ENCODE measurements around the gene GJA5. TPM values are rescaled to one million over a fixed set of nuclear protein-coding genes. Genes with fewer than 3 reads are reported as not detected.

Gene GJA5
- total and polyA plus RNA-seq, 12 donors = 4.8 to 20.0 (median 12.3) TPM

DNA sequence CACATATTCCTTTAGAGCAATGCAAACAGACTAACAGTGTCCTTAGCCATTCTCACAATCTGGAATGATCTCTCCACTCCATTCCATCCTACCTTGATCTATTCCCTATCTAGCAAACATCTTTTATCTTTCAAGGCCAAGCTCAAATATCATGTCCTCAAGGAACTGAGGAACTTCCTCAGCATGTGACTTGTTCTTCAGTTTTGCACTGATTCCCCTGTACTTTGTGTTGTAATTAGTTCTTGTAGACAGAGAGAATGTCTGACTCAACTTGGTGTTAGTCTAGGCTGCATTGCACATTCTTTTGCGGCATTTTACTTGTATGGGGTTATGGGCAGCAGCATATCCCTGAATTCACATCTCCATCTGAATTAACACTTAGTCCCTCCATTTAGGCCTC, 31.5 kb upstream of the GJA5 start:
- H3K36me3 ChIP-seq = no peaks in the 10 kb centered on the region

DNA sequence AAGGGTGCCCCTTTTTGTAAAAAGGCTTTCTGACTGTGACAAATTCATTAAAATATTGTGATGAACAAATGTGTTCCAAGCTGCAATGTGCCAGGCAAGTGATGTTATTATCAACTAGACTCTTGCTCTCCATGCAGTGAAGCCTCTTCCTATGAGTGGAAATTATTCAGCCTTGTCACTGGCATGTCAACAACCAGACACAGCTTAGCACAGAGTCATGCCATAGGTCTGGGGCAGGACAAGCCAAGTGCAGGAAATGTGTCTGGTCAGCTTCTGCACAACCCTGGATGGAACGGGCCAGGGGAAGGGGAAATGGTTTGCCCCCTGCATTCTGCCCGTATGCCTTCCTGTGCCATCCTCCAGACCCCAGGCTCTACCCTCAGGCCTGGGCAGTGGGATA, 27.4 kb upstream of the GJA5 start:
- H3K27me3 ChIP-seq = peaks cover 0 to 6% (median 0%) of the 10 kb centered on the region in 7 donors

More for the DNA sequence above, 31.5 kb upstream of the GJA5 start:
- intact Hi-C loops (cut with DNase I) = loop anchor here in 1 of 10 donors (10.0 kb wide), 1 partner anchor 67 kb away; no protein-coding TSS in a partner anchor
- TF ChIP-seq, protein P1, sequence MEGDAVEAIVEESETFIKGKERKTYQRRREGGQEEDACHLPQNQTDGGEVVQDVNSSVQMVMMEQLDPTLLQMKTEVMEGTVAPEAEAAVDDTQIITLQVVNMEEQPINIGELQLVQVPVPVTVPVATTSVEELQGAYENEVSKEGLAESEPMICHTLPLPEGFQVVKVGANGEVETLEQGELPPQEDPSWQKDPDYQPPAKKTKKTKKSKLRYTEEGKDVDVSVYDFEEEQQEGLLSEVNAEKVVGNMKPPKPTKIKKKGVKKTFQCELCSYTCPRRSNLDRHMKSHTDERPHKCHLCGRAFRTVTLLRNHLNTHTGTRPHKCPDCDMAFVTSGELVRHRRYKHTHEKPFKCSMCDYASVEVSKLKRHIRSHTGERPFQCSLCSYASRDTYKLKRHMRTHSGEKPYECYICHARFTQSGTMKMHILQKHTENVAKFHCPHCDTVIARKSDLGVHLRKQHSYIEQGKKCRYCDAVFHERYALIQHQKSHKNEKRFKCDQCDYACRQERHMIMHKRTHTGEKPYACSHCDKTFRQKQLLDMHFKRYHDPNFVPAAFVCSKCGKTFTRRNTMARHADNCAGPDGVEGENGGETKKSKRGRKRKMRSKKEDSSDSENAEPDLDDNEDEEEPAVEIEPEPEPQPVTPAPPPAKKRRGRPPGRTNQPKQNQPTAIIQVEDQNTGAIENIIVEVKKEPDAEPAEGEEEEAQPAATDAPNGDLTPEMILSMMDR (IDR thresholded peaks at IDR 0.05) = no peak
- ATAC-seq = no peak
- DNase-seq = no peak
- no peaks in the 10 kb centered on the region for H3K9me3 ChIP-seq
- H3K4me3 ChIP-seq = no peak overlapping the region
- H3K27ac ChIP-seq = no peak overlapping the region
- peaks cover 0 to 10% (median 8%) of the 10 kb centered on the region in 9 donors for H3K4me1 ChIP-seq
- WGBS, 2 donors = 96 to 97% methylated on average over 1 of the region's 1 CpG
- peaks cover 0 to 6% (median 0%) of the 10 kb centered on the region in 7 donors for H3K27me3 ChIP-seq

DNA sequence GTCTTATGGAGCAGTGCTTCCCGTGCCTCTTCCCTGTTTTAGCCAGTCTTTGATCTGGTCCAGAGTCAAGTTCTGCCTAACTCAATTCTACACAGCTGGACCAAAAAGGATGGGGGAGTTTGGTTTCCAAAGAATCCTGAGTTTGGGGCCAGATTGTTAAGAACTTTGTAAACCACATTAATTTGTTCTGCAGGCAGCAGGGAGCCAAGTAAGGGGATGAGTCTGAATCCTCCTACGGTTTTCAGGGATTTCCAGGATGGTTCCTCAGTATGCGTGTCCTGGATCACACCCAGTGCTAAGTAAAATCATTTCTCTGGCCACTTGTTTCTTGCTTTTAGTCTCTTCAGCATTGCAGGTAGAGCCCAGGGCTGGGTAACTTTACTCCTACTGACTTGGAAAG, 26.1 kb upstream of the GJA5 start:
- no peaks in the 10 kb centered on the region for H3K36me3 ChIP-seq
- TF ChIP-seq, protein P1 (IDR thresholded peaks at IDR 0.05) = no peak
- no peak overlapping the region for H3K4me3 ChIP-seq
- WGBS, 2 donors = 71 to 75% methylated on average over 3 of the region's 3 CpGs
- H3K4me1 ChIP-seq = peaks cover 0 to 13% (median 2%) of the 10 kb centered on the region in 9 donors
- DNase-seq = no peak
- ATAC-seq = no peak
- no peak overlapping the region for H3K27ac ChIP-seq
- peaks cover 0 to 6% (median 0%) of the 10 kb centered on the region in 7 donors for H3K27me3 ChIP-seq
- H3K9me3 ChIP-seq = no peaks in the 10 kb centered on the region
- intact Hi-C loops (cut with DNase I) = loop anchor here in 1 of 10 donors (5.0 kb wide), 1 partner anchor 46 kb away; no protein-coding TSS in a partner anchor

More for the DNA sequence above, 27.4 kb upstream of the GJA5 start:
- H3K36me3 ChIP-seq = no peaks in the 10 kb centered on the region
- intact Hi-C loops (cut with DNase I) = loop anchor here in 1 of 10 donors (5.0 kb wide), 1 partner anchor 45 kb away; no protein-coding TSS in a partner anchor
- TF ChIP-seq, protein P1 (IDR thresholded peaks at IDR 0.05) = no peak
- H3K4me3 ChIP-seq = no peak overlapping the region
- 55 to 64% methylated on average over 2 of the region's 2 CpGs for WGBS, 2 donors
- no peak for DNase-seq
- no peak overlapping the region for H3K27ac ChIP-seq
- no peaks in the 10 kb centered on the region for H3K9me3 ChIP-seq
- ATAC-seq = peak in 5 of 8 donors; percentile 38 to 75 (median 52)
- H3K4me1 ChIP-seq = peaks cover 0 to under 1% (median 0%) of the 10 kb centered on the region in 9 donors

DNA sequence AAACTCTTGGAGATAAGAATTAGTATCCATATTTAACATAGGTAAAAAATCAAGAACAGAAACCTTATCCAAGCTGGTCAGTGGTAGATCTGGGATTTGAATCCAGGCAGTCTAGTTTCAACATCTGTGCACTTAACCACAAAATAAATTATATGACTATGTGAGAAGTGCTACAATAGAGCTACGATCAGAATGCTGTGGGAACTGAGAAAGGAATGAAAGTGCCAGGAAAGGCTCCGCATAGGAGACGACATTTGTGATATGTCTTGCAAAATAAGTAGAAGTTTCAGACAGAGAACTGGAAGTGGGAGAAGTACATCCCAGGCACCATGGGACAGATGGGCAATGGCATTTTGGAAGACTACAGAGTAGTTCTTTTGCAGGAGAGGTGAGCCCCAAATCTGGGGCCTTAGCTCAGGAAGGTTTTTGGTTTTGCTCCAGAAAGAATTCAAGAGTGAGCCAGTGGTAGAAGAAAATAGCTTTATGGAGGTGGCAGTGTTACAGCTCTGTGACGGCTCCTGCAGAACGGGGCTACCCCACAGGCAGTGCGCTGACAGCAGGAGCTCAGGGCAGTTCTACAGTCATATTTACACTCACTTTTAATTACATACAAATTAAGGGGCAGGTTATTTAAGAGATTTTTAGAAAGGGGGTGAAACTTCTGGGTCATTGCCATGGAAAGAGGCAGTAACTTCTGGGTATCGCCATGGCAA, 25.5 kb upstream of the GJA5 start:
- Histone ChIP-seq H3K4me1 (peaks cover 0 to 17% (median 4%) of the 10 kb centered on the region in 9 donors), H3K27ac (no peak overlapping the region), H3K9me3 (no peaks in the 10 kb centered on the region), H3K27me3 (peaks cover 0 to 6% (median 0%) of the 10 kb centered on the region in 7 donors), H3K36me3 (no peaks in the 10 kb centered on the region), H3K4me3 (no peak overlapping the region)
- 79 to 84% methylated on average over 7 of the region's 7 CpGs for WGBS, 2 donors
- TF ChIP-seq, protein P1 (IDR thresholded peaks at IDR 0.05) = no peak
- DNase-seq = no peak
- ATAC-seq = no peak
- intact Hi-C loops (cut with DNase I) = loop anchor here in 1 of 10 donors (5.0 kb wide), 1 partner anchor 46 kb away; no protein-coding TSS in a partner anchor

Data from heart right ventricle (tissue), 16 donors.